ENCODE measurements around the gene NKD1.

The NKD1 gene

DNA sequence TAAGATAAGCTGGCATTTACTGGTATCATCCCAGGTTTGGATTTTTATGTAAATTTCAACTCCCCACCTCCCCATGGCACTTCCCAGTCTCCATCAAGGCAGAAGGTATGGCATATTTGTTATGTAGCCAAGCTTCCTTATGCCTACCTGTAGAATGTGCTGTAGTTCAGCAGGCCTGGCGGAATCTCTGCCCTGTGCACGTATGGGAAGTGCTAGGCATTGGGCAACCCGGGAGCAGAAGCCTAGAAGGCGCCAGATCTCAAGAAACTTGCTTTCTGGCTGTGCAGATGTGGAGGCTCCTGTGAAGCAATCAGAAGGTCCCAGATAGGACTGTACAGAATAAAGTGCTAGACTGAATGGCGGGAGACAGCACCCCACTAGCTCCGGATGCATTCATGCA, 68.2 kb downstream of the NKD1 start:
- DNase-seq, result no peak

DNA sequence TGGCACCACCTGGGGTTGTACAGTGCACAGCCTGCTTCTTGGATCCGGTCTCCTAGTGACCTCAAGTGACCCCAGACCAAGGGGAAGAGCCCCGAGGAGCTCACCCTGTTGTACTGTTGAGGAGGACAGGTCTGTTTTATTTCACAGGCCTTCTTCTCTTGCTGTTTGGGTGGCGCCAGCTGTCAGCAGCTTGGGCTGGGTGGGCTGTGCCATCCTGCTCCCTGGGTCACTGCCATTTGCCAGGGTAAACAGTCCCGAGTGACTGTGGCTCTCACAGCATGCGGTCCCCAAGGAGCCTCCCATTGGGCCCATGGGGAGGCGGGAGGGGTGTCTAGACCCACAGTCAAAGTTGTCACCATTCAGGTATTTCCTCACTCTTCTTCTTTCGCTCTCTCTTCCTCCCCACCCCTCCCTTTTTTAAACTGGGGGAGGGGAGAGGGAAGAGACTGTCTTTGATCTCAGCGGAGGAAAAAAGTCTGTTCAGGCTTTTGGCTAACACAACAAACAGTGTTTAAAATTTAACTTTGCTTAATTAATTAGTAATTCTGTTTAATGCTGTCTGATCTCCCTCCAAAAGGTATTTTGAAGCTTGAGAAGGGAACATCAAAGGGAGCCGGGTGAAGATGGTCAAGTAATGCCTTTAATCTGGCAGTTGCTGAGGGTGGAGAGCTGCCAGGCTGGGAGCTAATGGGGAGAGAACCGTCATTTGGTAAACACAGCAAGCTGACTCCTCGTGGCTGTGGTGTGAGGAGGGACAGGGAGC, 68.9 kb downstream of the NKD1 start:
- no peak for DNase-seq

DNA sequence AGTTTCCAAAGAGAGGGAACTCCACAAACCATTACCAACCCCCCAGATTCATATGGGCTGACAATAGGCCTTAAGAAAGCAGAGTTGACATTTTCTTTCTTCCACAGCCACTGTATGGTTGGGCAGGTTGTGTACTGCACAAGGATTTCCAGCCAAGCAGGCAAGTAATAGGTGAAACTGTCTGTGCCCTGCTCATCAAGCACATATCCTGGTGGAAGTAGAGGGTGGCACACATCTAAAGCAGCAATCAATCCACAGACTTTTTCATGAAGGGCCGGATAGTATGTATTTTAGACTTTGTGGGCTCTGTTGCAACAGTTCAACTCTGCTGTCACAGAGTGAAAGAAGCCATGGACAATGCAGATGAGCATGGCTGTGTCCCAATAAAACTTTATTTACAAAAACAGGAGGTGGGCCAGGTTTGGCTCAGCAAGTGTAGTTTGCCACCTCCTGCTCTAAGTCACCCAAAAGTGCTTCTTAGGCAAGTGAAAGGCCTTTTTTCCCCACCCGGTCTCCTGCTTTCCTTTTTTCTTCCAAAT, 69.5 kb downstream of the NKD1 start:
- no peak for DNase-seq

- no peak for DNase-seq
Measured at GRCh38 chr16:50618238-50618918, 70.2 kb downstream of the NKD1 start.

GRCh38 chr16:50619702-50620491, 71.7 kb downstream of the NKD1 start:
- no peak for DNase-seq

DNA sequence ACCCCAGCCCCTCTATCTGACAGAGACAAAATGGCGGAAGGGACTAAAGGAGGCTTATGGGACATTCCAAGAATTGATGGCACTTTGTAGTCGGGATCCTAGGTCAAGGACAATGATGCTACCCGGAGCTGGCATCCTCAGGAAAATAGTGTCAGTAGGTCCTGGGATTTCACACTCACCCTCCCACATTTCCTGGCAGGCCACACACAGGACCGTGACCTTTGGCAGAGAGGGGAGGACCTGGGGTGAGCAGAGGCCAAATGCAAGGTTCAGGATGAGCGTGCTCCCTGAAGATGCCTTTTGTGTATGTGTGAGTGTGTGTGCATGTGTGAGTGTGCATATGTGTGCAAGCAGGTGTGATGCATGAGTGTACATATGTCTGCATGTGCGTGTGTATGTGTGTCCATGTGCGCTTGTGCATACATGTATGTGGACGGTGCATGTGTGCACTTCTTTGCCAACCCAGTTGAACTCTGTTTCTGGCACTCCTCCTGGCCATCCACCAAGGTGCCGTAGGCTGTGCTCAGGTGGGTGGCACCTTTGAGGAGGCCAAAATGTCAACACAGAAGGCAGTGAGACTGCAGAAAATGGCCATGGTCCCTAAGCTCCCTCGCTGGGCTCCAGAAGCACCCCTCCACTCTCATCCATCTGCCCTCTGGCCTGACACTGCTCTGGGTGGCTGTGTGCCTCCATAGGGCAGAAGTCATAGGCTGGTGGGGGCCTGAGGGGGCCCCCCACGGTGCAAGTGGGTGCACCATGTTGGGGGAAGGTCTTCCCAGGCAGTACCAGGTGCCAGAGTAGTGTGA, 72.7 kb downstream of the NKD1 start:
- no peak for DNase-seq

- DNase-seq, result no peak
Measured at GRCh38 chr16:50621452-50621792, 73.2 kb downstream of the NKD1 start.

DNA sequence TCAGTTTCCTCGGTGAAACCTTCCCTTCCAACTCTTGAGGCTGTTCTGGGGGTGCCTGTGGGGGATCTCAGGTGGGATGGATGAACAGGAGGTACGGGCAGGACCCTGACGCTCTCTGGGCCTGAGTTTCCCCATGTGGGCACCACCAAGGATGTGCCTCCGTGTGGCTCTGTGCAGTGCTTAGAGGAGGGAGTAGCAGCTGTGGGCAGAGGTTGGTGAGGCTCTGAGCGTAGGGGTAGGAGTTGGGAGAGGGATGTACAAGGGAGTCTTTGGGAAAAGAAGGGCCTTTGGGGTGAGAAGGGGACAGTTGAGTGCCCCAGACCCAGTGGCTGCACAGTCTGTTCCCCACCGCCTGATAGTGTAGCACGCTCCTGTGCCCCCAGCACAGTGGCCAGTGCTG, 73.8 kb downstream of the NKD1 start:
- no peak for DNase-seq

GRCh38 chr16:50622643-50623369, 74.6 kb downstream of the NKD1 start:
- DNase-seq, result no peak

GRCh38 chr16:50624449-50624970, 76.3 kb downstream of the NKD1 start:
- no peak for DNase-seq

DNA sequence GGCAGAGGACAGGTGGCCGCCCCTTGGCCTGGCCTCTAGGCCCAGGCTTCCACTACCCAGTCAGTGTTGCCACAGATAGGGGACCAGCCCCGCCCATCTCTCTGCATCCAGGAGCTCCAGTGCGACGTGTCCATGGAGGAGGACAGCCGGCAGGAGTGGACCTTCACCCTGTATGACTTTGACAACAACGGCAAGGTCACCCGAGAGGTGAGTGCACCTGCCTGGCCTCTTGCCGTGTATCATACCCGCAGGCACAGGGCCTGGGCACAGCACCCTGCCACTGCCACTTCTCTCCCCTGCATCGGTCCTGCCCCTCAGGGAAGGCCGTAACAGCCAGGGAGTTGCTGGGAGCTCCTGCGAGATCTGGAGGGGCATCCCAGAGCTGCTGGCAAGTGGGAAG, 77.2 kb downstream of the NKD1 start:
- DNase-seq, result no peak

DNA sequence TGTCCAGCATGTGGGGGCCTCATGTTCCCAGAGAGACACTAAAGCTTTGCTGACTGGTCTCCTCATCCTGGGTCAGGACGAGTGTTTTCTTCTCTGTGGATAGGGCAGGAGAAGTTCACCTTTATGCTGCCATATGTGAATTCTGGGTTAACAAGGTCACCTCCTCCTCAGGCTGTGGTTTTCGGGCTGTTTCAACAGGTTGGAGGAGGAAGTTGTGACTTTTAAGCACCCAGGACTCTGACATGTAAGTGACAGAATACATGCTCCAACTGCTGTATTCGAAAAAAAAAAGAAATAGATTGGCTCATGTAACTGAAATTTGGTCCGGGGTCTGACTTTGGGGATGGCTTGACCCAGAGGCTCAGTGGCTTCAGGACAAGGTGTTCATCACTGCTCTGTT, 78.7 kb downstream of the NKD1 start:
- no peak for DNase-seq

- DNase-seq, result no peak
Measured at GRCh38 chr16:50627419-50627818, 79.2 kb downstream of the NKD1 start.

GRCh38 chr16:50628156-50628802, 80.1 kb downstream of the NKD1 start:
- no peak for DNase-seq

GRCh38 chr16:50629334-50629733, 81.1 kb downstream of the NKD1 start:
- DNase-seq, result no peak

DNA sequence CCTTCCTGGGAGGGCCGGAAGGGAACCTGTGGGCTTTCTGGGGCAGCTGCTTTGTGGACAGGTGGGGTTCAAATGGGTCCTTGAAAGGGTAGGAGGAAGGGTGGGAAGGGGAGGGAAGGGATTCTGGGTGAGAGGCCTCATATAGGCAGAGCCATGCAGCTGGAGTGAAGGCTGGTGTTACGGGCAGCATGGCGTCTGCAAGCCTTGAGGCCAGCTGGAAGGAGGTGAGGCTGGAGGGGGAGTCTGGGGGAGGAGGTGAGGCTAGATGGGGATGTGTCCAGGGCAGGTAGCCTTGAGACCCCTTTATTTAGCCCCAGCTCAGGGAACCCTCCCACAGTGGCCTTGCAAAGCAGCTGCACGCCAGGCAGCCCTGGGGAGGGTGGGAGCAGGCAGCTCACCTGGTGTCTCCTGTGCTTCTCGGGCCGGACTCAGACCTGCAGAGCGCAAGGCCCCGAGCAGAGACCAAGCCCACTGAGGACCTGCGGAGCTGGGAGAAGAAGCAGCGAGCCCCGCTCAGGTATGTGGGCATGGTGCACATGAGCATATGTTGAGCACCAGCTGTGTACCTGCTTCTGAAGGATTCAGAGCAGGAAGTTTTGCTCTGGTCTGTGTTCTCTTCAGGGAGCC, 82.3 kb downstream of the NKD1 start:
- no peak for DNase-seq

- no peak for DNase-seq
Measured at GRCh38 chr16:50631249-50631984, 83.2 kb downstream of the NKD1 start.

DNA sequence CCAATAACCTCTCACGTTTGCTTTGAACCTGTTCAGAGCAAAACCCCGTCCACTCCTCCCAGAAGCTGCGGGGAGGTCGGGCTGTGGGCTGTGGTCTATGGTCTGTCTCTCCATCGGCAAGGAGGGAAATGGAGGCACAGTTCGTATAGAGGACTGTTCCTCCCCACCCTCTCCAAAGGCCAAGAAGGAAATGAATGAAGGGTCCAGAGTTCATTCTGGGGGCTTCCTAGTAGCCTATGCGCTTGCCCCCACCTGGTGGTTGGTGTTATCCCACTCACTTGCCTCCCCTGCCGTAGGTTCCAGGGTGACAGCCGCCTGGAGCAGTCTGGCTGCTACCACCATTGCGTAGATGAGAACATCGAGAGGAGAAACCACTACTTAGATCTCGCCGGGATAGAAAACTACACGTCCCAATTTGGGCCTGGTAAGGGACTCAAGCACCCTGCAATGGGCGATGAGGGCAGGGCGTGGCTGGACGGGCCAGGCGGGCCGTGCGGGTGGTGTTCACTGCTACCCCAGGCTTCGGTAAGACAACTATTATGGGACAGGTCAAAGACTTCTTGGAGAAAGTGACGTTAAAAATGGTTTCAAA, 83.9 kb downstream of the NKD1 start:
- no peak for DNase-seq

DNA sequence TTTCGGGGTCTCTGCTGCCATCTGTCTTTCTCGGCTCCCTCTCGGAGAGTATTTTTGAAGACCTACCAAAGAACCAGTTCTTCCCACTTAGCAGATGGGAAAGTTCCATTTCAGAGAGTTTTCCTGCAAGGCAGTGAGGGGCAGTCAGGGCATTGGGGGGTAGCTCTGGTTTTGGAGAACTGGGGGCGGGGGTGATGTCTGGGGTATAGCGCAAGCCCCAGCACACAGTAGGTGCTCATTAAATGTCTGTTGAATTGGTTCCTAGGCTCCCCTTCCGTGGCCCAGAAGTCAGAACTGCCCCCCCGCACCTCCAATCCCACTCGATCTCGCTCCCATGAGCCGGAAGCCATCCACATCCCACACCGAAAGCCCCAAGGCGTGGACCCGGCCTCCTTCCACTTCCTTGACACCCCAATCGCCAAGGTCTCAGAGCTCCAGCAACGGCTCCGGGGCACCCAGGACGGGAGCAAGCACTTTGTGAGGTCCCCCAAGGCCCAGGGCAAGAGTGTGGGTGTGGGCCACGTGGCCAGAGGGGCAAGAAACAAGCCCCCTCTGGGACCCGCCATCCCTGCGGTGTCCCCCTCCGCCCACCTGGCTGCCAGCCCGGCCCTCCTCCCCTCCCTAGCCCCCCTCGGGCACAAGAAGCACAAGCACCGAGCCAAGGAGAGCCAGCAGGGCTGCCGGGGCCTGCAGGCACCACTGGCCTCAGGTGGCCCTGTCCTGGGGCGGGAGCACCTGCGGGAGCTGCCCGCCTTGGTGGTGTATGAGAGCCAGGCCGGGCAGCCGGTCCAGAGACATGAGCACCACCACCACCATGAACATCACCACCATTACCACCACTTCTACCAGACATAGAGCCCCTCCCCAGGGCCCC, 85.0 kb downstream of the NKD1 start:
- DNase-seq, result no peak
